CD4-positive, alpha-beta T cell treated with Interferon alpha-2 for 1 hour (primary cell): ENCODE results near the gene MSRB3.
"Not testable (repeated sequence)": the region's sequence is repeated elsewhere in the genome, so short reads cannot be mapped to it uniquely, and the experiment has no call there.

ENCODE experiments used
- DNase-seq, 2 donors: peaks; one replicate each; pipeline ENCODE4 v3.0.0-alpha.2; 2020 to 2022

MSRB3 gene

GRCh38 chr12:65292241-65292640 is 13.8 kb downstream of the MSRB3 start:
- no peak for DNase-seq

GRCh38 chr12:65293735-65294134 is 15.3 kb downstream of the MSRB3 start:
- no peak for DNase-seq

- no peak for DNase-seq
Observed at GRCh38 chr12:65294641-65295262, 16.3 kb downstream of the MSRB3 start.

GRCh38 chr12:65296508-65297265 is 18.2 kb downstream of the MSRB3 start:
- DNase-seq, result no peak

GRCh38 chr12:65300097-65300496 is 21.6 kb downstream of the MSRB3 start:
- no peak for DNase-seq

- no peak for DNase-seq
Observed at GRCh38 chr12:65300679-65301349, 22.3 kb downstream of the MSRB3 start.

GRCh38 chr12:65302891-65303290 is 24.4 kb downstream of the MSRB3 start:
- no peak for DNase-seq

- no peak for DNase-seq
Observed at GRCh38 chr12:65305346-65305950, 27.0 kb downstream of the MSRB3 start.

GRCh38 chr12:65306366-65307168 is 28.1 kb downstream of the MSRB3 start:
- DNase-seq, result peak in 1 of 2 donors; percentile 2

GRCh38 chr12:65307169-65307501 is 28.7 kb downstream of the MSRB3 start:
- DNase-seq, result no peak

- DNase-seq, result no peak
Observed at GRCh38 chr12:65308006-65308405, 29.5 kb downstream of the MSRB3 start.

- no peak for DNase-seq
Observed at GRCh38 chr12:65308601-65309071, 30.2 kb downstream of the MSRB3 start.

- DNase-seq, result no peak
Observed at GRCh38 chr12:65311260-65311659, 32.8 kb downstream of the MSRB3 start.

GRCh38 chr12:65313719-65314317 is 35.3 kb downstream of the MSRB3 start:
- no peak for DNase-seq

GRCh38 chr12:65315238-65315637 is 36.8 kb downstream of the MSRB3 start:
- DNase-seq, result not testable (repeated sequence)

- no peak for DNase-seq
Observed at GRCh38 chr12:65318186-65318685, 39.8 kb downstream of the MSRB3 start.

- DNase-seq, result no peak
Observed at GRCh38 chr12:65319688-65320200, 41.3 kb downstream of the MSRB3 start.

- no peak for DNase-seq
Observed at GRCh38 chr12:65323070-65323469, 44.6 kb downstream of the MSRB3 start.

- DNase-seq, result no peak
Observed at GRCh38 chr12:65324056-65324455, 45.6 kb downstream of the MSRB3 start.

- no peak for DNase-seq
Observed at GRCh38 chr12:65324551-65324950, 46.1 kb downstream of the MSRB3 start.

GRCh38 chr12:65325183-65325582 is 46.7 kb downstream of the MSRB3 start:
- no peak for DNase-seq

GRCh38 chr12:65326616-65327015 is 48.1 kb downstream of the MSRB3 start:
- DNase-seq, result no peak
